MM.1S (cell line): Measurements from ENCODE around the gene MAG.

Source experiments
- DNase-seq: peaks from one replicate; pipeline ENCODE4 v3.0.0-alpha.2; 2015
- H2AFZ ChIP-seq: fragments of 300-600 bp; sonication (generic); 2 replicates; pipeline ENCODE4 v1.6.0; 2016; ENCODE audit warnings: antibody characterized with exemption, low read length
- H3F3A ChIP-seq: fragments of 300-600 bp; sonication (generic); 2 replicates; pipeline ENCODE4 v1.6.1; 2016; ENCODE audit warnings: mild to moderate bottlenecking, antibody characterized with exemption, low read length, moderate library complexity, mixed read lengths; ENCODE audit not compliant: insufficient read depth
- H3K27ac ChIP-seq: fragments of 300-600 bp; sonication (generic); 2 replicates; pipeline ENCODE4 v1.5.1; 2016; ENCODE audit warnings: mild to moderate bottlenecking, low read length
- H3K27me3 ChIP-seq: fragments of 300-600 bp; sonication (generic); replicated peaks from 2 replicates; pipeline ENCODE4 v1.6.0; 2016; ENCODE audit warnings: low read length; ENCODE audit not compliant: insufficient read depth
- H3K36me3 ChIP-seq: fragments of 300-600 bp; sonication (generic); replicated peaks from 2 replicates; pipeline ENCODE4 v1.6.1; 2016; ENCODE audit warnings: mild to moderate bottlenecking, low read length, mixed read lengths; ENCODE audit not compliant: insufficient read depth
- H3K4me1 ChIP-seq: fragments of 300-600 bp; sonication (generic); 2 replicates; pipeline ENCODE4 v1.6.1; 2016; ENCODE audit warnings: low read length, mixed read lengths
- H3K4me2 ChIP-seq: fragments of 300-600 bp; sonication (generic); 2 replicates; pipeline ENCODE4 v1.6.0; 2016; ENCODE audit warnings: low read depth, low read length
- H3K4me3 ChIP-seq: fragments of 300-600 bp; sonication (generic); 2 replicates; pipeline ENCODE4 v1.5.1; 2016; ENCODE audit warnings: low read length, mixed read lengths
- H3K79me2 ChIP-seq: fragments of 300-600 bp; sonication (generic); 2 replicates; pipeline ENCODE4 v1.6.1; 2016; ENCODE audit warnings: mixed run types, low read length, mixed read lengths
- H3K9ac ChIP-seq: fragments of 300-600 bp; sonication (generic); 2 replicates; pipeline ENCODE4 v1.6.1; 2016; ENCODE audit warnings: low read length, mixed read lengths
- H3K9me2 ChIP-seq: fragments of 300-600 bp; sonication (generic); replicated peaks from 2 replicates; pipeline ENCODE4 v1.6.1; 2016; ENCODE audit warnings: mild to moderate bottlenecking, low read length, mixed read lengths; ENCODE audit not compliant: insufficient read depth
- H3K9me3 ChIP-seq: fragments of 300-600 bp; sonication (generic); replicated peaks from 2 replicates; pipeline ENCODE4 v1.6.1; 2016; ENCODE audit warnings: mild to moderate bottlenecking, low read length, mixed read lengths; ENCODE audit not compliant: insufficient read depth
- H4K20me1 ChIP-seq: fragments of 300-600 bp; sonication (generic); 2 replicates; pipeline ENCODE4 v1.6.1; 2016; ENCODE audit warnings: mild to moderate bottlenecking, low read length, moderate library complexity, mixed read lengths; ENCODE audit not compliant: insufficient read depth
- CTCF ChIP-seq: fragments of 300-600 bp; sonication (generic); IDR thresholded peaks from 2 replicates; pipeline ENCODE4 v1.5.1; 2016; ENCODE audit warnings: antibody characterized with exemption, low read length, mixed read lengths
- EZH2 ChIP-seq: fragments of 300-600 bp; sonication (generic); optimal IDR thresholded peaks from 2 replicates; pipeline ENCODE3; 2017; ENCODE audit warnings: low read depth, mild to moderate bottlenecking, antibody characterized with exemption, low read length, mixed read lengths
- EZH2phosphoT487 ChIP-seq: fragments of 300-600 bp; sonication (generic); IDR thresholded peaks from 2 replicates; pipeline ENCODE4 v1.6.1; 2018; ENCODE audit warnings: antibody characterized with exemption, low read length

The MAG gene

GRCh38 chr19:35290381-35291127 lies 1.4 kb upstream of the MAG start:
- H3K4me2 ChIP-seq: no peak overlapping the region
- H3K27ac ChIP-seq: no peak overlapping the region
- H3F3A ChIP-seq: no peaks in the 10 kb centered on the region
- H3K4me1 ChIP-seq: 0 out of 2 replicates have a peak, but pooled peaks cover 2% of the 10 kb centered on the region
- H4K20me1 ChIP-seq: no peaks in the 10 kb centered on the region
- peak; percentile 2 for DNase-seq
- H3K79me2 ChIP-seq: no peaks in the 10 kb centered on the region
- H2AFZ ChIP-seq: no peak overlapping the region
- H3K4me3 ChIP-seq: no peak overlapping the region
- TF ChIP-seq CTCF (no peak), EZH2phosphoT487 (no peak), EZH2 (no peak)
- no peak overlapping the region for H3K9ac ChIP-seq
- H3K9me2 ChIP-seq: no peaks in the 10 kb centered on the region
- no peaks in the 10 kb centered on the region for H3K36me3 ChIP-seq
- H3K9me3 ChIP-seq: no peaks in the 10 kb centered on the region
- peaks cover 49% of the 10 kb centered on the region for H3K27me3 ChIP-seq

- Histone ChIP-seq H3K4me1 (peaks cover 7% of the 10 kb centered on the region; the same call in 1 of the 2 replicates), H3K36me3 (no peaks in the 10 kb centered on the region), H3F3A (no peaks in the 10 kb centered on the region), H2AFZ (no peak overlapping the region), H3K27ac (no peak overlapping the region), H3K27me3 (peaks cover 49% of the 10 kb centered on the region), H3K9me3 (no peaks in the 10 kb centered on the region), H3K4me3 (no peak overlapping the region), H3K9ac (no peak overlapping the region), H3K4me2 (no peak overlapping the region), H3K9me2 (no peaks in the 10 kb centered on the region), H4K20me1 (no peaks in the 10 kb centered on the region), H3K79me2 (no peaks in the 10 kb centered on the region)
- no peak for TF ChIP-seq CTCF
- DNase-seq: peak; percentile 2
These were observed 702 bp upstream of the MAG start for GRCh38 chr19:35291259-35291658.

- Histone ChIP-seq H4K20me1 (no peaks in the 10 kb centered on the region), H2AFZ (no peak overlapping the region), H3K4me3 (no peak overlapping the region), H3K27ac (no peak overlapping the region), H3K79me2 (no peaks in the 10 kb centered on the region), H3K4me2 (no peak overlapping the region), H3K36me3 (no peaks in the 10 kb centered on the region), H3K9me2 (no peaks in the 10 kb centered on the region), H3K9me3 (no peaks in the 10 kb centered on the region), H3K27me3 (peaks cover 43% of the 10 kb centered on the region), H3K9ac (no peak overlapping the region), H3K4me1 (peaks cover 11% of the 10 kb centered on the region; the same call in 1 of the 2 replicates), H3F3A (no peaks in the 10 kb centered on the region)
- no peak for DNase-seq
- no peak for TF ChIP-seq CTCF
- no peak for TF ChIP-seq EZH2phosphoT487
- TF ChIP-seq EZH2: no peak
These were observed 731 bp downstream of the MAG start for GRCh38 chr19:35292421-35293362.
